ENCODE results near the gene SIX2.

Gene SIX2

GRCh38 chr2:44979581-44979980 is 29.7 kb downstream of the SIX2 start:
- Histone ChIP-seq H3K9me2 (replicated peaks; ENCODE audit: insufficient read depth, low read length) (no peaks in the 10 kb centered on the region), H3F3A (ENCODE audit: insufficient read depth) (no peaks in the 10 kb centered on the region), H3K79me2 (ENCODE audit: insufficient read depth, low read length) (no peaks in the 10 kb centered on the region), H3K4me2 (ENCODE audit: low read depth, low read length, poor library complexity, severe bottlenecking) (no peak overlapping the region), H3K36me3 (ENCODE audit: low read length) (no peaks in the 10 kb centered on the region), H3K27me3 (ENCODE audit: low read length) (no peaks in the 10 kb centered on the region), H3K9me3 (ENCODE audit: insufficient read depth, low read length) (no peaks in the 10 kb centered on the region), H4K20me1 (ENCODE audit: low read depth, low read length) (no peaks in the 10 kb centered on the region), H2AFZ (ENCODE audit: low read depth, low read length, severe bottlenecking) (no peak overlapping the region), H3K4me3 (ENCODE audit: insufficient read depth, low read length, poor library complexity, severe bottlenecking) (no peak overlapping the region), H3K27ac (ENCODE audit: low read depth, low read length) (no peak overlapping the region), H3K9ac (ENCODE audit: low read length) (no peak overlapping the region)
- TF ChIP-seq EZH2phosphoT487 (conservative IDR thresholded peaks at IDR 0.05; ENCODE audit: low read length) (no peak), CTCF (IDR thresholded peaks at IDR 0.05; ENCODE audit: insufficient read depth, low read length, poor library complexity, severe bottlenecking) (no peak)

GRCh38 chr2:44975571-44976450 is 33.4 kb downstream of the SIX2 start:
- Histone ChIP-seq H3K4me2 (ENCODE audit: low read depth, low read length, poor library complexity, severe bottlenecking) (no peak overlapping the region), H3K4me3 (ENCODE audit: insufficient read depth, low read length, poor library complexity, severe bottlenecking) (no peak overlapping the region), H2AFZ (ENCODE audit: low read depth, low read length, severe bottlenecking) (no peak overlapping the region), H3K27ac (ENCODE audit: low read depth, low read length) (no peak overlapping the region), H3F3A (ENCODE audit: insufficient read depth) (no peaks in the 10 kb centered on the region), H3K27me3 (ENCODE audit: low read length) (no peaks in the 10 kb centered on the region), H3K9ac (ENCODE audit: low read length) (no peak overlapping the region), H3K9me3 (ENCODE audit: insufficient read depth, low read length) (no peaks in the 10 kb centered on the region), H3K36me3 (ENCODE audit: low read length) (no peaks in the 10 kb centered on the region), H4K20me1 (ENCODE audit: low read depth, low read length) (no peaks in the 10 kb centered on the region), H3K79me2 (ENCODE audit: insufficient read depth, low read length) (no peaks in the 10 kb centered on the region), H3K9me2 (replicated peaks; ENCODE audit: insufficient read depth, low read length) (no peaks in the 10 kb centered on the region)
- TF ChIP-seq CTCF (IDR thresholded peaks at IDR 0.05; ENCODE audit: insufficient read depth, low read length, poor library complexity, severe bottlenecking) (no peak), EZH2phosphoT487 (conservative IDR thresholded peaks at IDR 0.05; ENCODE audit: low read length) (no peak)

- Histone ChIP-seq H4K20me1 (ENCODE audit: low read depth, low read length) (no peaks in the 10 kb centered on the region), H3K79me2 (ENCODE audit: insufficient read depth, low read length) (no peaks in the 10 kb centered on the region), H3K4me3 (ENCODE audit: insufficient read depth, low read length, poor library complexity, severe bottlenecking) (no peak overlapping the region), H2AFZ (ENCODE audit: low read depth, low read length, severe bottlenecking) (no peak overlapping the region), H3K9me3 (ENCODE audit: insufficient read depth, low read length) (no peaks in the 10 kb centered on the region), H3K9me2 (replicated peaks; ENCODE audit: insufficient read depth, low read length) (no peaks in the 10 kb centered on the region), H3F3A (ENCODE audit: insufficient read depth) (no peaks in the 10 kb centered on the region), H3K36me3 (ENCODE audit: low read length) (no peaks in the 10 kb centered on the region), H3K27me3 (ENCODE audit: low read length) (no peaks in the 10 kb centered on the region), H3K27ac (ENCODE audit: low read depth, low read length) (no peak overlapping the region), H3K9ac (ENCODE audit: low read length) (no peak overlapping the region), H3K4me2 (ENCODE audit: low read depth, low read length, poor library complexity, severe bottlenecking) (no peak overlapping the region)
- TF ChIP-seq EZH2phosphoT487 (conservative IDR thresholded peaks at IDR 0.05; ENCODE audit: low read length) = no peak
- TF ChIP-seq CTCF (IDR thresholded peaks at IDR 0.05; ENCODE audit: insufficient read depth, low read length, poor library complexity, severe bottlenecking) = peak; percentile 12
Measured at GRCh38 chr2:44974064-44974715, 35.1 kb downstream of the SIX2 start.
